RWPE2 (cell line): ENCODE data around the gene ZNF653.

Source experiments
- ATAC-seq: fragments of 200-7000 bp; cut with Tn5 transposase; 3 replicates; pipeline ENCODE4 v1.9.1; 2021; ENCODE audit warnings: low read depth
- DNase-seq: peaks from one replicate; pipeline ENCODE4 v3.0.0-alpha.2; 2020; ENCODE audit warnings: low spot score
- H3K27ac ChIP-seq: fragments of 450-650 bp; 2 replicates; pipeline ENCODE4 v1.5.1; 2017; ENCODE audit warnings: mild to moderate bottlenecking; ENCODE audit not compliant: poor library complexity, severe bottlenecking
- H3K27me3 ChIP-seq: fragments of 250-450 bp; sonication (Bioruptor Pico); 2 replicates; pipeline ENCODE4 v1.5.1; 2021; ENCODE audit warnings: mild to moderate bottlenecking, moderate library complexity; ENCODE audit not compliant: insufficient read depth, poor library complexity, severe bottlenecking
- H3K36me3 ChIP-seq: fragments of 250-450 bp; sonication (Bioruptor Pico); 2 replicates; pipeline ENCODE4 v1.5.1; 2020; ENCODE audit warnings: low read depth, mild to moderate bottlenecking, moderate library complexity
- H3K4me1 ChIP-seq: fragments of 250-450 bp; sonication (Bioruptor Pico); 2 replicates; pipeline ENCODE4 v1.5.1; 2021; ENCODE audit warnings: mild to moderate bottlenecking, moderate library complexity; ENCODE audit not compliant: insufficient read depth, poor library complexity, severe bottlenecking
- H3K4me3 ChIP-seq: fragments of 250-450 bp; sonication (Bioruptor Pico); 2 replicates; pipeline ENCODE4 v1.5.1; 2021; ENCODE audit warnings: mild to moderate bottlenecking, moderate library complexity; ENCODE audit not compliant: severe bottlenecking
- H3K9me3 ChIP-seq: fragments of 250-450 bp; sonication (Bioruptor Pico); 2 replicates; pipeline ENCODE4 v1.5.1; 2021; ENCODE audit warnings: mild to moderate bottlenecking, moderate library complexity; ENCODE audit not compliant: severe bottlenecking
- CTCF ChIP-seq: fragments of 450-650 bp; IDR thresholded peaks from one replicate; pipeline ENCODE4 v1.5.1; 2017; ENCODE audit warnings: mild to moderate bottlenecking, moderate library complexity; ENCODE audit not compliant: poor library complexity, severe bottlenecking

Gene ZNF653

GRCh38 chr19:11541238-11541637 lies 35.6 kb upstream of the ZNF653 start:
- no peak overlapping the region for H3K4me3 ChIP-seq
- DNase-seq (no peak), ATAC-seq (no peak)
- TF ChIP-seq CTCF: no peak
- no peaks in the 10 kb centered on the region for H3K36me3 ChIP-seq
- H3K4me1 ChIP-seq: no peaks in the 10 kb centered on the region
- H3K27me3 ChIP-seq: no peaks in the 10 kb centered on the region
- H3K27ac ChIP-seq: no peak overlapping the region
- H3K9me3 ChIP-seq: no peaks in the 10 kb centered on the region

- Histone ChIP-seq H3K36me3 (no peaks in the 10 kb centered on the region), H3K4me1 (no peaks in the 10 kb centered on the region), H3K27ac (no peak overlapping the region), H3K9me3 (no peaks in the 10 kb centered on the region), H3K4me3 (no peak overlapping the region), H3K27me3 (no peaks in the 10 kb centered on the region)
- DNase-seq (no peak), ATAC-seq (no peak)
- no peak for TF ChIP-seq CTCF
Measured at GRCh38 chr19:11540645-11541044, 35.0 kb upstream of the ZNF653 start.

GRCh38 chr19:11539495-11540365 lies 34.1 kb upstream of the ZNF653 start:
- Histone ChIP-seq H3K27me3 (no peaks in the 10 kb centered on the region), H3K9me3 (no peaks in the 10 kb centered on the region), H3K4me1 (no peaks in the 10 kb centered on the region), H3K27ac (no peak overlapping the region), H3K4me3 (no peak overlapping the region), H3K36me3 (no peaks in the 10 kb centered on the region)
- TF ChIP-seq CTCF: no peak
- DNase-seq: no peak
- no peak; the same call in 2 of the 3 replicates for ATAC-seq

GRCh38 chr19:11538232-11539036 lies 32.8 kb upstream of the ZNF653 start, which contains the start of gene CNN1:
CNN1 (plus strand) TSS chr19:11538851; CDS start chr19:11538928, 77 bp downstream.
- ATAC-seq (no peak), DNase-seq (no peak)
- Histone ChIP-seq H3K4me3 (no peak within 1 kb of the TSS), H3K27me3 (no peaks in the 10 kb centered on the region), H3K9me3 (no peaks in the 10 kb centered on the region), H3K4me1 (no peaks in the 10 kb centered on the region), H3K27ac (no peak within 1 kb of the TSS), H3K36me3 (no peaks in the 10 kb centered on the region)
- TF ChIP-seq CTCF: no peak
